GM06990 (cell line): ENCODE results near the gene COL7A1.

ENCODE experiments used
- DNase-seq: peaks from one replicate; pipeline ENCODE4 v3.0.0-alpha.2; 2011; ENCODE audit not compliant: insufficient read length; ENCODE audit errors: extremely low read depth
- H3K27me3 ChIP-seq: replicated peaks from 2 replicates; pipeline ENCODE4 v1.6.0; 2011; ENCODE audit warnings: low read length; ENCODE audit not compliant: control insufficient read depth, insufficient read depth
- H3K36me3 ChIP-seq: 2 replicates; pipeline ENCODE4 v1.5.1; 2011; ENCODE audit warnings: low read length; ENCODE audit not compliant: control insufficient read depth, insufficient read depth
- H3K4me3 ChIP-seq: replicated peaks from 2 replicates; pipeline ENCODE4 v1.5.1; 2011; ENCODE audit warnings: low read depth, mild to moderate bottlenecking, control low read depth, low read length
- CTCF ChIP-seq: IDR thresholded peaks from 2 replicates; pipeline ENCODE4 v1.5.1; 2011; ENCODE audit warnings: low read length, control low read depth, mild to moderate bottlenecking, inconsistent platforms; ENCODE audit not compliant: insufficient read depth, poor library complexity, severe bottlenecking

The COL7A1 gene

GRCh38 chr3:48595075-48595525 lies at the start of gene COL7A1:
TSS of gene COL7A1 (minus strand) at chr3:48595329. CDS start at chr3:48595159, 170 bp downstream.
- no peak within 1 kb of the TSS; the same call in 1 of the 2 replicates for H3K4me3 ChIP-seq
- H3K27me3 ChIP-seq: no peaks in the 10 kb centered on the region; the same call in 1 of the 2 replicates
- peaks cover 13% of the 10 kb centered on the region for H3K36me3 ChIP-seq
- TF ChIP-seq CTCF: no peak
- no peak for DNase-seq

- DNase-seq: no peak
- H3K4me3 ChIP-seq: no peak overlapping the region
- H3K27me3 ChIP-seq: no peaks in the 10 kb centered on the region
- TF ChIP-seq CTCF: no peak
- no peaks in the 10 kb centered on the region for H3K36me3 ChIP-seq
Observed at GRCh38 chr3:48642605-48643004, 47.5 kb upstream of the COL7A1 start.

DNA sequence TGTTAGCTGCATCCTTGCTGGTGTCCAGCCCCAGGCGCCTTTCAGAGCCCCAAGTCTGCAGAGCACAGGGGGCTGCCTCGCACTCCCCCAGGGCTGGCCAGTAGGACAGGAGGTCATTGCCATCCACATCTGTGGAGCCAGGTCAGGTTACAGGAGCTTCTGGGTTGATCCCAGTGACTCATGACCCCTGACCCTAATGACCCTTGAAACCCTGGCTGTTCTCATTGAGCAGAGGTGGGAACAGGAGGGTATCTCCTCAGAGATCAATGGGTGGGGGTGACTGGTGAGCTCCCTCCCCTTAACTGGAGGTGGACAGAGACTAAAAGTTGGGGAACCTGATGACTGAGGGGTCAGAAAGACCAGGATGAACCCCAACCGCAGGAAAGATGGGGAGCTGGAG lies 46.3 kb upstream of the COL7A1 start:
- H3K36me3 ChIP-seq: no peaks in the 10 kb centered on the region
- no peak for DNase-seq
- no peak for TF ChIP-seq CTCF
- H3K4me3 ChIP-seq: no peak overlapping the region
- no peaks in the 10 kb centered on the region for H3K27me3 ChIP-seq

DNA sequence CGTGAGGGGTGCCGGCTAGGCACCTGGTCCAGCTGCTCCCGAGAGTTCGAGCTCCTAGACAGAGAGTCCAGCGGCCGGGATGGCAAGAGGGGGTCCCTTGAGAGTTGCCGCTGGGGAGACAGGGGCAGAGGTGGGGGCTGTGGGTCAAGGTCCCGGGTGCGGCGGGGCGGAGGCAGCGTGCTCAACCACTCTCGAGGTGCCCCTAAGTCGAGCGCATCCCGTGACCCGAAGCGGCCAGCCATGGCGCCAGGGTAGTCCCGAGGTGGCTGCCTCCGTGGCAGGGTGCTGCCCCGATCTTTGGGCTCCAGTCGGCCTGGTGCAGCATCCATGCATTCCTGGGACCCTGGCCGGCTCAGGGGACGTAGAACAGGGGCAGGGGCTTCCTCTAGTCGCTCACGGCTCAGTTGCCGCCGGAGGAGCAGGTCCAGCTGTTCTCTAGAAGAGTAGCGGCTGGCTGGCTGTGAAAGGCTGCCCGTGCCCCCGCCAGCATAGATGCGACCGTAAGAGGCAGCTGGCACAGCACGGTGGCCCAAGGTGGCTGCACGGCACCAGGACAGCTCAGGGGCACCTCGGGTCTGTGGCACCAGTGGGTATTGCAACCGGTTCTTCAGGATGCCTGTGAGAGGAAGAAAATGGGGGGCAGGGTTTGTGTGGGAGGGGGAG lies 44.9 kb upstream of the COL7A1 start:
- Histone ChIP-seq H3K27me3 (no peaks in the 10 kb centered on the region), H3K36me3 (no peaks in the 10 kb centered on the region), H3K4me3 (no peak overlapping the region)
- no peak for DNase-seq
- no peak for TF ChIP-seq CTCF

DNA sequence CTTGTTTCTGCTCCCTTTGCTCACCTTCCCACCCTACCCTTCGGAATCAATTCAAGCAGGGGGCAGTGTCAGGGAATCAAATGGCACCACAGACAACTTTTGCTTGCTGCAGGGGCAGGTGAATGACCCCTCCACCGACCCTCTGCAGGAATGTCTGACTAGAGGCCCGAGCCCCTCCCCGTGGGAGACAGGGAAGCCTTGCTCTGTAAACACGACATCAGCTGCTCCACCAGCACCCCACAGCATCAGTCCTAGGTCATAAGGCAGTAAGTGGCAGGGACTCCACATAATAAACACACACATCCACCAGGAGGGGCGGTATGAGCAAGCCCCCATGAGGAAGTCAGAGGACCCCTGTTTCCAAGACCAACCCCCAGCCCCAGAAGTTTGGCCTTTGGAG lies 42.2 kb upstream of the COL7A1 start:
- Histone ChIP-seq H3K36me3 (peaks cover 2% of the 10 kb centered on the region), H3K27me3 (no peaks in the 10 kb centered on the region), H3K4me3 (no peak overlapping the region)
- TF ChIP-seq CTCF: no peak
- no peak for DNase-seq
